ENCODE data around the gene GXYLT1.

- no peak for TF ChIP-seq CTCF (IDR thresholded peaks at IDR 0.05)
- TF ChIP-seq POLR2A (IDR thresholded peaks at IDR 0.05) = no peak
- no peak for TF ChIP-seq EP300 (IDR thresholded peaks at IDR 0.05)
- no peak for TF ChIP-seq POLR2AphosphoS5 (IDR thresholded peaks at IDR 0.05)
Measured at GRCh38 chr12:42059127-42059526, 85.5 kb downstream of the GXYLT1 start.
